Inflammatory macrophage treated with lipopolysaccharide for 1 hour (primary cell): Measurements from ENCODE around the gene CHID1.

ENCODE experiments used
- DNase-seq, 2 donors: peaks; one replicate each; pipeline ENCODE4 v3.0.0-alpha.2; 2020 to 2022

Gene CHID1

GRCh38 chr11:819129-819931 is 91.3 kb downstream of the CHID1 start:
- peak; percentile 80 to 92 for DNase-seq

- no peak for DNase-seq
Measured at GRCh38 chr11:818396-819128, 92.0 kb downstream of the CHID1 start, which contains the start of gene PNPLA2. Gene PNPLA2, plus strand, starts transcription at chr11:818914. Its CDS starts 805 bp downstream, at chr11:819719.
